ENCODE data around the gene TMEM42. TPM values are rescaled to one million over a fixed set of nuclear protein-coding genes. Genes with fewer than 3 reads are reported as not detected.

TMEM42 gene
- total and polyA plus RNA-seq, 10 of the 15 experiments (the other 5 are each of a cell fraction or from before 2014, with no cell fraction given): 5.0 to 20.5 (median 12.2) TPM

DNA sequence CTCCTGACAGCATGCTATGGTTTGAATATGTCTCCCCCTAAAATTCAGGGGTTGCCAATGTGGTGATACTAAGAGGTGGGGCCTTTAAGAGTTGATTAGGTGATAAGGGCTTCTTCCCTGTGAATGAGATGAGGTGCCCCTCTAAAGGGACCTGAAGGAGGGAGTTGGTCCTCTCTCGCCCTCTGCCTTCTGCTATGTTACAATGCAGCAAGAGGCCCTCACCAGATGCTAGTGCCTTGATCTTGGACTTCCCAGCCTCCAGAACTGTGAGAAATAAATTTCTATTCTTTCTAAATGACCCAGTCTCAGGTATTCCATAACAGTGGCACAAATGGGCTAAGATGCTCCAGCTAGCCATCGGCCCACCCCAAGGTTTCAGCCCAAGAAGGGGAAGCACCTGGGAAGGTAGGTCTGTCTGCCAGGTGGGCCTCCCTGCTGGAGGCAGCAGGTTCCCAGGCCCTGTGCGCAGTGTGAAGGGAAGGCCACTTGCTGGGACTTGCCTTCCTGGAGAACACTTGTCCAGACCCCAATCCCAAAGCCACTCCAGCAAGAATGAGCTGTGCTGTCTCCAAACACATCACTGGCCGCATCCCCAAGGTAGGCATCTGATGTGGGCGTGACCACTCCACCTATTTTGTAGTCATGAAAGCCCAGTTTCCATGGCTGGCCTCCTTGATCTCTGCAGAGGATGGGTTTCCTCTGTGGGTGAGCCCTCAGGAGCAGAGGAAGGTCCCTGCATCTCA, 21.7 kb downstream of the TMEM42 start:
- intact Hi-C loops (cut with micrococcal nuclease; ENCODE audit: unreplicated experiment): no loop called here
- DNase-seq (ENCODE audit: low read depth, low spot score) (no peak), ATAC-seq (no peak), FAIRE-seq (no peak)
- no TSS peak for BruUV-seq (replicated peaks)
- Histone ChIP-seq H3K27ac (ENCODE audit: control insufficient read depth, insufficient read depth) (no peak overlapping the region), H3K9ac (ENCODE audit: control insufficient read depth, insufficient read depth, low read length) (no peak overlapping the region), H3K79me2 (ENCODE audit: control insufficient read depth, insufficient read depth, low read length) (no peaks in the 10 kb centered on the region), H3K36me3 (ENCODE audit: control insufficient read depth in 2 of 2, insufficient read depth in 2 of 2, low read length in 1 of 2) (no peaks in the 10 kb centered on the region), H3K4me2 (ENCODE audit: control insufficient read depth, insufficient read depth) (no peak overlapping the region), H2AFZ (ENCODE audit: control insufficient read depth, low read depth, low read length) (no peak overlapping the region), H4K20me1 (ENCODE audit: control insufficient read depth, insufficient read depth) (no peaks in the 10 kb centered on the region), H3K4me3 (no peak overlapping the region), H3K9me3 (replicated peaks; ENCODE audit: control insufficient read depth, insufficient read depth, low read length) (no peaks in the 10 kb centered on the region), H3K27me3 (replicated peaks in 1 of 2; ENCODE audit: control insufficient read depth in 2 of 2, insufficient read depth in 2 of 2, low read length in 1 of 2) (no peaks in the 10 kb centered on the region), H3K4me1 (ENCODE audit: control insufficient read depth, insufficient read depth, low read length) (no peaks in the 10 kb centered on the region)
- in situ Hi-C loops (cut with MboI): no loop called here
- SMC1A ChIA-PET (ENCODE audit: uncharacterized antibody, unreplicated experiment): no interaction called here
- RAD21 ChIA-PET (ENCODE audit: unreplicated experiment): interaction anchor here (0.6 kb wide), 1 partner anchor 13 kb away, joined by 3 read pairs; no protein-coding TSS in a partner anchor
- CTCF ChIA-PET: interaction anchor here (0.6 to 2.8 kb wide), 2 partner anchors 264 to 350 kb away, joined by 3 to 9 read pairs; no protein-coding TSS in a partner anchor
- TF ChIP-seq, protein P1, sequence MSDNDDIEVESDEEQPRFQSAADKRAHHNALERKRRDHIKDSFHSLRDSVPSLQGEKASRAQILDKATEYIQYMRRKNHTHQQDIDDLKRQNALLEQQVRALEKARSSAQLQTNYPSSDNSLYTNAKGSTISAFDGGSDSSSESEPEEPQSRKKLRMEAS (IDR thresholded peaks at IDR 0.05; ENCODE audit: low read depth, low read length): no peak
- TF ChIP-seq, protein P2, sequence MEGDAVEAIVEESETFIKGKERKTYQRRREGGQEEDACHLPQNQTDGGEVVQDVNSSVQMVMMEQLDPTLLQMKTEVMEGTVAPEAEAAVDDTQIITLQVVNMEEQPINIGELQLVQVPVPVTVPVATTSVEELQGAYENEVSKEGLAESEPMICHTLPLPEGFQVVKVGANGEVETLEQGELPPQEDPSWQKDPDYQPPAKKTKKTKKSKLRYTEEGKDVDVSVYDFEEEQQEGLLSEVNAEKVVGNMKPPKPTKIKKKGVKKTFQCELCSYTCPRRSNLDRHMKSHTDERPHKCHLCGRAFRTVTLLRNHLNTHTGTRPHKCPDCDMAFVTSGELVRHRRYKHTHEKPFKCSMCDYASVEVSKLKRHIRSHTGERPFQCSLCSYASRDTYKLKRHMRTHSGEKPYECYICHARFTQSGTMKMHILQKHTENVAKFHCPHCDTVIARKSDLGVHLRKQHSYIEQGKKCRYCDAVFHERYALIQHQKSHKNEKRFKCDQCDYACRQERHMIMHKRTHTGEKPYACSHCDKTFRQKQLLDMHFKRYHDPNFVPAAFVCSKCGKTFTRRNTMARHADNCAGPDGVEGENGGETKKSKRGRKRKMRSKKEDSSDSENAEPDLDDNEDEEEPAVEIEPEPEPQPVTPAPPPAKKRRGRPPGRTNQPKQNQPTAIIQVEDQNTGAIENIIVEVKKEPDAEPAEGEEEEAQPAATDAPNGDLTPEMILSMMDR (IDR thresholded peaks at IDR 0.05 in 2 of 3, conservative IDR thresholded peaks at IDR 0.05 in 1 of 3; ENCODE audit: control insufficient read depth in 2 of 3, extremely low read depth in 1 of 3, insufficient read depth in 1 of 3, low read depth in 3 of 3, low read length in 3 of 3): 0 out of 6 replicates have a peak, but pooled peaks of 1 of the 3 experiments have one; percentile 11
- TF ChIP-seq, protein P3, sequence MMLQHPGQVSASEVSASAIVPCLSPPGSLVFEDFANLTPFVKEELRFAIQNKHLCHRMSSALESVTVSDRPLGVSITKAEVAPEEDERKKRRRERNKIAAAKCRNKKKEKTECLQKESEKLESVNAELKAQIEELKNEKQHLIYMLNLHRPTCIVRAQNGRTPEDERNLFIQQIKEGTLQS (IDR thresholded peaks at IDR 0.05; ENCODE audit: borderline replicate concordance, extremely low read depth, low read depth, low read length): no peak
- TF ChIP-seq RAD21 (IDR thresholded peaks at IDR 0.05; ENCODE audit: insufficient read depth, low read depth, low read length) (peak; percentile 12; the same call in 1 of the 2 replicates), NFXL1 (IDR thresholded peaks at IDR 0.05; ENCODE audit: borderline replicate concordance) (no peak), BMI1 (IDR thresholded peaks at IDR 0.05; ENCODE audit: borderline replicate concordance) (no peak)
- POLR2A ChIA-PET: interaction anchor here (0.8 kb wide), 1 partner anchor 21 kb away, joined by 3 read pairs; no protein-coding TSS in a partner anchor
- 34% methylated on average over 5 of the region's 5 CpGs for WGBS (ENCODE audit: insufficient coverage, insufficient replicate concordance, low lambda C conversion rate, missing lambda C conversion rate)

Measured in GM12878 (cell line).